Natural killer cell (primary cell): ENCODE measurements around the gene TPGS1. TPM values are rescaled to one million over a fixed set of nuclear protein-coding genes. Genes with fewer than 3 reads are reported as not detected.

ENCODE experiments used
- ATAC-seq, 3 donors: fragments of 150-1000 bp in 2 of 3; fragments of 200-7000 bp in 1 of 3; cut with Tn5 transposase; 1 replicate in 1 of 3; 2 replicates in 2 of 3; pipeline ENCODE4 v1.10.0; 2021; ENCODE audit warnings: mild to moderate bottlenecking in 2 of 3, moderate library complexity in 2 of 3
- DNase-seq, 2 donors: peaks; one replicate each; pipeline versions ENCODE4 v3.0.0 to v3.0.0-alpha.2; 2013 to 2021; ENCODE audit warnings: mixed read lengths in 1 of 2
- H3K27ac ChIP-seq: one replicate; pipeline ENCODE4 v1.5.1; 2013; ENCODE audit warnings: mild to moderate bottlenecking, low read length
- H3K27me3 ChIP-seq: one replicate; pipeline ENCODE4 v1.6.1; 2013; ENCODE audit warnings: low read length; ENCODE audit not compliant: control insufficient read depth, insufficient read depth
- H3K36me3 ChIP-seq: one replicate; pipeline ENCODE4 v1.6.1; 2013; ENCODE audit warnings: low read length; ENCODE audit not compliant: control insufficient read depth, insufficient read depth
- H3K4me1 ChIP-seq: one replicate; pipeline ENCODE4 v1.6.1; 2013; ENCODE audit warnings: low read length; ENCODE audit not compliant: control insufficient read depth, insufficient read depth
- H3K4me3 ChIP-seq: one replicate; pipeline ENCODE4 v1.5.1; 2013; ENCODE audit warnings: low read length
- H3K9me3 ChIP-seq: one replicate; pipeline ENCODE4 v1.6.1; 2013; ENCODE audit warnings: low read length; ENCODE audit not compliant: control insufficient read depth, insufficient read depth
- H3K27ac Mint-ChIP-seq, 2 donors: one replicate each; pipeline ENCODE4 v1.8.0; 2022; ENCODE audit warnings: mild to moderate bottlenecking in 2 of 2, mixed read lengths in 2 of 2, moderate library complexity in 1 of 2
- H3K27me3 Mint-ChIP-seq, 2 donors: one replicate each; pipeline ENCODE4 v1.8.0; 2022; ENCODE audit warnings: low read depth in 2 of 2, mixed read lengths in 2 of 2
- H3K36me3 Mint-ChIP-seq: one replicate; pipeline ENCODE4 v1.8.0; 2022; ENCODE audit warnings: mixed read lengths
- H3K4me1 Mint-ChIP-seq, 2 donors: one replicate each; pipeline ENCODE4 v1.8.0; 2022; ENCODE audit warnings: mixed read lengths in 2 of 2
- H3K4me3 Mint-ChIP-seq: one replicate; pipeline ENCODE4 v1.8.0; 2022; ENCODE audit warnings: mild to moderate bottlenecking, moderate library complexity, mixed read lengths
- H3K9me3 Mint-ChIP-seq, 2 donors: one replicate each; pipeline ENCODE4 v1.8.0; 2022; ENCODE audit warnings: mixed read lengths in 2 of 2
- WGBS: methylation state at CpG from one replicate; pipeline ENCODE4 v1.1.7; 2013; ENCODE audit warnings: missing lambda C conversion rate; ENCODE audit not compliant: insufficient coverage; 5-methylcytosine and 5-hydroxymethylcytosine counted together
- intact Hi-C: fragments of 100-400 bp; cut with micrococcal nuclease; formaldehyde crosslinking; loops from one replicate; pipeline ENCODE4 v1.14.2; 2022
- total RNA-seq, 4 donors: library from RNA; stranded (reverse); fragments of 120-200 nt in 1 of 4; gene quantifications; one replicate each; pipeline versions ENCODE4 v1.2.3 to v1.2.4, GENCODE V29; 2013 to 2022
- TF ChIP-seq, protein P1 (sequence below): fragments of 200-600 bp; IDR thresholded peaks from one replicate; pipeline ENCODE4 v1.8.0; 2022; ENCODE audit warnings: antibody characterized with exemption

The TPGS1 gene
- total RNA-seq, 3 donors from 2014 or later (not counting 1 experiment from before 2014, with no cell fraction given): 18.7 to 20.6 (median 18.9) TPM

DNA sequence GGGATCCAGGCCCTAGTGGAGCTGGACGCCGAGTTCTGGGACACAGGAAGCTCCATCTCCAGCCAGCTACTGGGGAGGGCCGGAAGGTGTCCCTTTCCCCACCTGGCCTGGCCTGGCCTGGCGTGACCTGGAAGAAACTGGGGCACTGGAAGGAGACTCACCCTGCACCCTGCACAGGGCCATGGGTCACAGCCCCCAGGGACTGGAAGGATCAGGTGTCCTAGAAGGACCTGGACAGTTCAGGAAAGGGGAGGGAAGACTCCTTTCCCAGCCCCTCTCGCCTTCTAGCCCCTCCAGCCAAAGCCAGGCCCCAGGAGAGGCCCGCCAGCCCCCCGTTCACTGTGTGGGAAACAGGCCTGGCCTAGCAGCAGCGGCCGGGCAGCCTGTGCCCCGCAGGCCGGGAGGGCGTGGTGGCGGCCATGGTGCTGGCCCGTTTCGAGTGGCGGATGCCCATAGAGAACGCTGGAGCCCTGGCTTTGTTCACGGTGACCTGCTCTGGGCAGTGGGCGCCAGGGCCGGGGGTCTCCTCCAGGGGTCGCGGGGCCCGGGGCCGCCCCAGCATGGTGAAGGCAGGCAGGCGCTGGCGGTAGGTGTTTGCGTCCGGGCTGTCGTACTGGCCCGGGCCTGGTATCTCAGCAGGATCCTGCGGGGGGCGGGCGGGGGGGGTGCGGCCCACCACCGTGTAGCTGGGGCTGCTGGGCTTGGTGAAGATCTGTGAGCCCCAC lies 43.7 kb upstream of the TPGS1 start:
- intact Hi-C loops: no loop called here
- TF ChIP-seq, protein P1, sequence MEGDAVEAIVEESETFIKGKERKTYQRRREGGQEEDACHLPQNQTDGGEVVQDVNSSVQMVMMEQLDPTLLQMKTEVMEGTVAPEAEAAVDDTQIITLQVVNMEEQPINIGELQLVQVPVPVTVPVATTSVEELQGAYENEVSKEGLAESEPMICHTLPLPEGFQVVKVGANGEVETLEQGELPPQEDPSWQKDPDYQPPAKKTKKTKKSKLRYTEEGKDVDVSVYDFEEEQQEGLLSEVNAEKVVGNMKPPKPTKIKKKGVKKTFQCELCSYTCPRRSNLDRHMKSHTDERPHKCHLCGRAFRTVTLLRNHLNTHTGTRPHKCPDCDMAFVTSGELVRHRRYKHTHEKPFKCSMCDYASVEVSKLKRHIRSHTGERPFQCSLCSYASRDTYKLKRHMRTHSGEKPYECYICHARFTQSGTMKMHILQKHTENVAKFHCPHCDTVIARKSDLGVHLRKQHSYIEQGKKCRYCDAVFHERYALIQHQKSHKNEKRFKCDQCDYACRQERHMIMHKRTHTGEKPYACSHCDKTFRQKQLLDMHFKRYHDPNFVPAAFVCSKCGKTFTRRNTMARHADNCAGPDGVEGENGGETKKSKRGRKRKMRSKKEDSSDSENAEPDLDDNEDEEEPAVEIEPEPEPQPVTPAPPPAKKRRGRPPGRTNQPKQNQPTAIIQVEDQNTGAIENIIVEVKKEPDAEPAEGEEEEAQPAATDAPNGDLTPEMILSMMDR: no peak

DNA sequence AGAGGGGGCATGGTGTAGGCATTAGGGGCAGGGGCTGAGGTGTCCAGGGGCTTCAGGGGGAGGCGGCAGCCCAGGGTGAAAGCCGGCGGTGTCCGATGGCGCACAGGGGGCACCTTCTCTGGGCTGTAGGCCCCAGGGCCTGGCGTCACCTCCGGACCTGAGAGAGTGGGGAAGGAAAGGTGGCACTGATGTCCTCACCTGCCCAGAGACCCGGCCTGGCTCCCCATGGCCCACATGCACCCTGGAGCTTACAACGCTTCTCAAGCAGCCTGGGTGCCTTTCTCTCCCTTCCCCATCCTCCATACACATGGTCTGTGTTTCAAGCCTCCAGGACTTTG lies 43.1 kb upstream of the TPGS1 start:
- DNase-seq: no peak
- H3K4me3 Mint-ChIP-seq: no peak overlapping the region
- H3K27me3 Mint-ChIP-seq: peaks cover 0 to 12% of the 10 kb centered on the region in 2 donors
- intact Hi-C loops: no loop called here
- Histone ChIP-seq H3K36me3 (no peaks in the 10 kb centered on the region), H3K27ac (no peak overlapping the region), H3K9me3 (no peaks in the 10 kb centered on the region), H3K27me3 (peaks cover 19% of the 10 kb centered on the region), H3K4me1 (peaks cover 11% of the 10 kb centered on the region), H3K4me3 (no peak overlapping the region)
- peaks cover 0 to 5% of the 10 kb centered on the region in 2 donors for H3K9me3 Mint-ChIP-seq
- no peaks in the 10 kb centered on the region for H3K4me1 Mint-ChIP-seq
- no peaks in the 10 kb centered on the region for H3K36me3 Mint-ChIP-seq
- 95% methylated on average over 9 of the region's 9 CpGs for WGBS
- no peak for ATAC-seq
- TF ChIP-seq, protein P1: no peak
- H3K27ac Mint-ChIP-seq: no peak overlapping the region

More for the DNA sequence above, 43.7 kb upstream of the TPGS1 start:
- H3K9me3 Mint-ChIP-seq: peaks cover 0 to 5% of the 10 kb centered on the region in 2 donors
- H3K27ac Mint-ChIP-seq: no peak overlapping the region
- DNase-seq (no peak), ATAC-seq (no peak)
- Histone ChIP-seq H3K4me3 (no peak overlapping the region), H3K9me3 (no peaks in the 10 kb centered on the region), H3K27me3 (peaks cover 21% of the 10 kb centered on the region), H3K36me3 (no peaks in the 10 kb centered on the region), H3K27ac (no peak overlapping the region), H3K4me1 (peaks cover 11% of the 10 kb centered on the region)
- H3K36me3 Mint-ChIP-seq: no peaks in the 10 kb centered on the region
- no peaks in the 10 kb centered on the region for H3K4me1 Mint-ChIP-seq
- 92% methylated on average over 35 of the region's 35 CpGs for WGBS
- H3K4me3 Mint-ChIP-seq: no peak overlapping the region
- H3K27me3 Mint-ChIP-seq: peaks cover 0 to 12% of the 10 kb centered on the region in 2 donors

DNA sequence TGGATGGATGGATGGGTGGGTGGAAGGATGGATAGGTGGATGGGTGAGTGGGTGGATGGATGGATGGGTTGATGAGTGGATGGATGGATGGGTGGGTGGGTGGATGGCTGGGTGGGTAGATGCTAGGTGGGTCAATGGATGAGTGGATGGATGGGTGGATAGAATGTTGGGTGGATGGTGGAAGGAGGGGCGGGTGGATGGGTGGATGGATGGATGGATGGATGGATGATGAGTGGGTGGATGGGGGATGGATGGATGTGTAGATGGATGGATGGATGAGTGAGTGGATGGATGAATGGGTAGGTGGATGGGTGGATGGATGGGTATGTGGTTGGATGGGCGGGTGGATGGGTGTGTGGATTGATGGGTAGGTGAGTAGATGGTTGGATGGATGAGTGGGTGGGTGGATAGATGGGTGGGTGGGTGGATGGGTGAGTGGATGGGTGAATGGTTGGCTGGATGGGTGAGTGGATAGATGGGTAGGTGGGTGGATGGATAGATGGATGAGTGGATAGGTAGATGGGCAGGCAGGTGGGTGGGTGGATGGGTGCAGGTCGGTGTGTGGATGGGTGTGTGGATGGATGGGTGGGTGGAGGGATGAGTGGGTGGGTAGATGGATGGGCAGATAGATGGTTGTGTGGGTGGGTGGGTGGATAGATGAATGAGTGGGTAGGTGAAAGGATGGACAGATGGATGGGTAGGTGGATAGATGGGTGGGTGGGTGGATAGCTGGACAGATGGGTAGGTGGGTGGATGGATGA lies 42.1 kb upstream of the TPGS1 start:
- H3K27me3 Mint-ChIP-seq: peaks cover 0 to 12% of the 10 kb centered on the region in 2 donors
- no peak overlapping the region for H3K27ac Mint-ChIP-seq
- no peaks in the 10 kb centered on the region for H3K36me3 ChIP-seq
- no peak overlapping the region for H3K4me3 ChIP-seq
- peaks cover 12% of the 10 kb centered on the region for H3K27me3 ChIP-seq
- intact Hi-C loops: no loop called here
- TF ChIP-seq, protein P1: no peak
- H3K4me1 Mint-ChIP-seq: no peaks in the 10 kb centered on the region
- H3K9me3 Mint-ChIP-seq: peaks cover 0 to 5% of the 10 kb centered on the region in 2 donors
- no peak overlapping the region for H3K27ac ChIP-seq
- peaks cover 7% of the 10 kb centered on the region for H3K4me1 ChIP-seq
- DNase-seq (no peak), ATAC-seq (no peak)
- 96% methylated on average over 3 of the region's 3 CpGs for WGBS
- H3K36me3 Mint-ChIP-seq: no peaks in the 10 kb centered on the region
- H3K9me3 ChIP-seq: no peaks in the 10 kb centered on the region
- H3K4me3 Mint-ChIP-seq: no peak overlapping the region
